Mesenteric fat pad (tissue), 1 donor: Measurements from ENCODE around the gene PCLO. TPM values are rescaled to one million over a fixed set of nuclear protein-coding genes. Genes with fewer than 3 reads are reported as not detected.
"Not testable (repeated sequence)": the region's sequence is repeated elsewhere in the genome, so short reads cannot be mapped to it uniquely, and the experiment has no call there.

Experiments
- DNase-seq: peaks from one replicate; pipeline ENCODE4 v3.0.0-alpha.2; 2020; ENCODE audit warnings: low spot score
- total RNA-seq: library from RNA; stranded (reverse); fragmentation: NEBNext Ultra II Directional; extraction: Animal tissue kit (Norgen Biotek cat#: 25700); gene quantifications from one replicate; pipeline ENCODE4 v1.2.1, GENCODE V29; 2021
- donor health status: DM: yes; HTN: yes; CAD: no.

PCLO gene
- total RNA-seq, 1 donor from 2014 or later: 2.2 TPM

DNA sequence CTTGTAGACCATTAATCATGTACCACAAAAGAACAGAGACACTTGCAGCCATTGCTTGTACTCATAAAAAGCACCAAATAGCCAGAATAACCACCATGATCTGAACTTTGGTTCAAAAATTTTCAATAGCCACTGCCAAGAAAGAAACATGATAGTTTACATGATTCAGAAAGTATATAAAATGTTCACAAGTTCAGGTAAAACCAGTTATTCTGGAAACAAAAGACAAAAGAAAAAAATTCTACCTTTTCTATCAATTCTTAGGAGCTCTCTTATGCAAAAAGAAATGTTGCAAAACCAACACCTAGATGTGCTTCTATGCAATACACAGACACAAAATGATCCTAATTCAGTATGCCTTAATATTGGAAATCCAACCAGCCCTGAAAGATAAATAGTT is 108.7 kb downstream of the PCLO start:
- DNase-seq: no peak

DNA sequence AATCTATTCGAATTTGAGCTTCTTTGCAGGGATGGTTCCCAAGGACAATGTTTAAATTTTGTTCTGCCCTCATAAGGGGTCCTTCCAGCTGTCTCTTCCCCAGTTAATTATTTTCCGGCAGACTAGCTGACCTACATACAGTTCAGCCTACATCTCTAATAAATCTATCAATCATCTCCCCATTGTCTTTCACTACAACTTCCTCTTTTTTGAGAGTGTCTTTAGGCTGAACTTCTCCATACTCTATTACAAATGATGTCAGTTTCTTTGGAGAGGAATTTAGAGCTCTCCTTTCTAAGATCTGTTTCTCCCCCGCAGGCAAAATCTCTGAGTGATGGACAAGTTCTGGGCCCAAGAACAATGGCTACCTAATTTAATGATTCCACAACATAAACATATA is 122.2 kb downstream of the PCLO start:
- DNase-seq: no peak

GRCh38 chr7:83038787-83039186 is 123.9 kb downstream of the PCLO start:
- no peak for DNase-seq

DNA sequence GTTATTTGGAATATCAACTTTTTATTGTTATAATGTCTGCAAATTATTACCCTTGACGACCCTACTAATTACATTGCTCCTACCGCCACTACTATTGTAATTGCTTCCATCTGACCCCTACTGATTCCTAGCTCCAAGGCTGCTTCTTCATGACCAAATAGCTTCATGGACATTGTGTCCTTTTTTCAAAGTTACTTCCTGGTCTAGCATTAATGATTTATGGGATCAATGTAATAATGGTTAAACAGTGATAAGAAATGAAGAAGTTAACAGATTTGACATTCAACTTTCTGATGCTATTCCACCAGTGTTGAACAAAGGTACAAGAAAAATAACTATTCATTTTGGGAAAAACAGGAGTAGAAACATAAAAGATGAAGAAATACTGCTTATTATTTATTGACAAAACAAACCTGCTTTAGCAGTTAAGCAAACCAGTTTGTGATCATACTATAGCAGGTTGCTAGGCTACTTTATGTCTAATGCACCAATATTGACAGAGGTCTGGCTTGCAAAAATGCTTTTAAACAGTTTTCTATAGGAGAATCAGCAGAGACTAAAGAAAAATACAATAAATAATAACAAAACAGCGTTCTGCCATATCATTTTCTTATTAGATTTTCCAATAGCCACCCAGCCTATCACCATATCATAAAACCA is 125.8 kb downstream of the PCLO start:
- no peak for DNase-seq

- no peak for DNase-seq
These were observed 126.6 kb downstream of the PCLO start for GRCh38 chr7:83036130-83036529.

DNA sequence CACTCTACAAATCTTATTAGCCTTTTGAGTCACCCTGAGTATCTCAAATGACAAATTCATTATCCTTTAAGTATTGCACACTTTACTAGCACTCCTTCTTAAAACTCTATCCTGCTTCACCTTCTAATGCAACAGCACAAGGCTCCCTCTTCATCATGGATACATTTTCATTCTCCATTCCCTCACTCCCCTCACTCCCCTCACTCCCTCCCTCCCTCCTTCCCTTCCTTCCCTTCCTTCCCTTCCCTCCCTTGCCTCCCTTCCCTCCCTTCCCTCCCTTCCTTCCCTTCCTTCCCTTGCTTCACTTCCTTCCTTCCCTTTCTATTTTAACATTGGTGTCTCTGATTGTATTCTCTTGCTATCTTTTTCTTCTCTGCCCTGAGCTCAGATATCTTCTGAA is 130.5 kb downstream of the PCLO start:
- DNase-seq: no peak

GRCh38 chr7:83023817-83024665 is 138.6 kb downstream of the PCLO start:
- not testable (repeated sequence) for DNase-seq

GRCh38 chr7:83021032-83021431 is 141.7 kb downstream of the PCLO start:
- DNase-seq: no peak

DNA sequence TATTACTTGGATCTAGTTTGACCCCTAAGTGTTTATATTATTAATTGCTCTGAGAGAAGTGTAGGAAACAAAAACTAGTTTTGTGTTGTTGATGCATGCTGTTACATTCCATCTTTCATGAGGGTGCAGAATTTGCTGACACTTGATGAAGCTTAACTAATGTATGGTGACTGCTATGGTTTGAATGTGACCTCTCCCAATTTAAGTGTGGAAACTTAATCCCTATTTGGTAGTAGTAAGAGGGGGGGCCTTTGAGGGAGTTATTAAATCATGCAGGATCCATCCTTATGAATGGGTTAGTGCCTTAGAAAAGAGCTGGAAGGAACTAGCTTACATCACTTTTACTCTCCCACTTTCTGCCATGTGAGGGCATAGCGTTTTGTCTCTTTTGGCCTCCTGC is 142.5 kb downstream of the PCLO start:
- no peak for DNase-seq

- no peak for DNase-seq
These were observed 146.8 kb downstream of the PCLO start for GRCh38 chr7:83015916-83016315.

- no peak for DNase-seq
These were observed 148.1 kb downstream of the PCLO start for GRCh38 chr7:83014546-83014945.

DNA sequence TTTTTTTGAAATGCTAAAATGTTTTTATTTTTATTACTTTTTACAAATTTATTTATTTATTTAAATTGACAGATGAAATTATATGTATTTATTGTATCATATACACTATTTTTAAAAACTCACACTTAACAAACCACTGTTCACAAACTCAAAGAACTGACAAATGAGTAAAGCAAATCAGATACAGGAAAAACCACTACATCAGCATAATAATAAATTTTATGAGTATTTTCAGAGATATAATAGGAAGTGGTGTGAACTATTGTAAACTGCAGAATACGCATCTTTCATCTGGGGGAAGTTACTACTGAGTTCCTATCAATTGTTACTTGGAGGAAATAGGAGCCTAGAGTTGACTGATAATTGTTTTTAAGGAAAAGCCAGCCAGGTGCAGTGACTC is 150.7 kb downstream of the PCLO start:
- DNase-seq: no peak

DNA sequence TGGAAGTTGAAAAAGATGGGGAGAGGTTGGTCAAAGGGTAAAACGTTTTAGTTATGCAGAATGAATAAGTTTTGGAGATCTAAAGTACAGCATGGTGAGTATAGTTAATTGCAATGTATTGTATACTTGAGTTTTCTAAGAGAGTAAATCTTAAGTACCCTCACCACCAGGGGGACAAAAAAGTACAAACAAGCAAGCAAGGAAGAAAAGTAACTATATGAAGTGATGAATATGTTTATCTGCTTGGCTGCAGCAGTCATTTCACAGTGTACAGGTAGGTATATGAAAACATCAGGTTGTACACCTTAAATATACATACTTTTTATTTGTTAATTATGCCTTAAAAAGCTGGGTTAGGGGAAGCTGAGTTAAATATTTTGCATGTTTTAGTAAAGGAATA is 157.3 kb downstream of the PCLO start:
- no peak for DNase-seq

DNA sequence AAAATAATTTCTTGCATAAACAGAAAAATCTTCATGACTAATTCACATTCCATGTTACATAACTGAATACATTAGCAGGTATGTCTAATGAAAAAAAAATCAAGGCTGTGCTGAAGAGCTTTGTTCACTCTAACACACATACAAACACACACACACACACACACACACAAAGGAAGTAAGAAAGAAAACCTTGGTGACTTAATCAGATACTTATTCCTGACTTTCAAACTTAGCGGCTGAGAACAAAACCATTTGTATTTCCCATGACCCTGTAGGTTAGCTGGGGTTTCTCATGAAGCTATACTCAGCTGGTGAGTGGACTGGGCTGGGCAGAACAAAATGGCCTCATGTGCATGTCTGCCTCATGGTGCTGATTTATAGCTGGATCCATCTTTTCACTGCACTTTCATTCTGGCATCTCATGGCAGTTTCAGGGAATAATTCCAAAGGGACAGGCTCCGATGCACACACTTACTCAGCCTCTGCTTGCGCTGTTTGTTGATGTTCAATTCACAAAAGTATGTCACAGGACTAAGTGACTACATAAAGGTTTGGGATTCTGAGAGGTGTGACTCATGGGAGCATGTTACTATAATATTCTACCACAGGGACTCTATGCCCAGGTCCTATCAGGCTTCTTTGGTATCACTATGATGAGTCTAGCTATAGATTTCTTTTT is 161.2 kb downstream of the PCLO start:
- DNase-seq: no peak

DNA sequence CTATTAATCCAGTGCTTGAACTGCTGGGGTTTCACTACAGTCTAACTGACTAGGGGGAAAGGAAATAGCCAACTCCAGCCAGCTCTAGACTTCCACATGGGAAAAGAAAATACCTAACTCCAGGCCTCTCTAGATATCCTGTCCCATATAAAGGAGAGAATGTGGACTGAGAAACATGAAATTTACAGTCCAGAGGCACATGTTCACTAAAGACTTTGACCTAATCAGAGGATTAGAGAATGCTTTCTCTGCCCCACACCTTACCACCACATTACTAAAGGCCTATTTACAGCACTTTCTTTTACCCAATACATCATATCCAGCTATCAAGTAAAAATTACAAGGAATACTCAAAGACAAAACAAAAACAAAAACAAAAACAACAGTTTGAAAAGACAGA is 164.2 kb downstream of the PCLO start:
- no peak for DNase-seq

- no peak for DNase-seq
These were observed 177.4 kb downstream of the PCLO start for GRCh38 chr7:82985144-82985802.

GRCh38 chr7:82980130-82980788 is 182.4 kb downstream of the PCLO start:
- DNase-seq: no peak

DNA sequence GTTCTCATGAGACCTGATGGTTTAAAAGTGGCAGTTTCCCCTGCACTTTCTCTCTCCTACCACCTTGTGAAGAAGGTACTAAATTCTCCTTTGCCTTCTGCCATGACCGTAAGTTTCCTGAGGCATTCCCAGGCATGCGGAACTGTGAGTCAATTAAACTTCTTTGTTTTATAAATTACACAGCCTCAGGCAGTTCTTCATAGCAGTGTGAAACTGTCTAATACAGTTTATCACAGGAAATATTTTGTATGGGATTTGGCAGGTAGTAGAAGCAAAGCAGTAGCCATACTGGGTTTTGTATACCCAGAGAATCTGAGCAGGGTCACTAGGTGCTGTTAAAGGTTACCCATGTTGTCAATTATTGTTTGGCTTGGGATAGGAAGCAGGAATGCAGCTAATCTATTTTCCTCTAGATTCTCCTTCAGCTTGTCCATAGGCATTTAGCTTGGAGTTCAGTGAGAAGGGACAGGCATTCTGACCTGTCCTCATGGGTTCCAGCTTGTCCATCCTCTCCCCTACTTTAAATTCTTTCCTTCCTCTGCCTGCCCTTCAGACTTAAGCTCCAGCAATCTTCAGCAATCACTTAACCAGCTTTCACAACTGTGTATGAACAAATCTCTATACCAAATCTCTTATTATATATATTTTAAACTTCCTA is 186.7 kb downstream of the PCLO start:
- no peak for DNase-seq

- DNase-seq: no peak
These were observed 190.5 kb downstream of the PCLO start for GRCh38 chr7:82972135-82972534.
